K562 (cell line): ENCODE results near the gene ZNF692. TPM values are rescaled to one million over a fixed set of nuclear protein-coding genes. Genes with fewer than 3 reads are reported as not detected.
A peak's percentile ranks its signal among the peaks of the same experiment; 100 is the strongest.

Source experiments
- BRCA1 ChIP-seq, 2 experiments: fragments of 450-650 bp in 1 of 2; sonication (generic) in 1 of 2; formaldehyde crosslinking in 1 of 2; IDR thresholded peaks; 2 replicates each; pipeline versions ENCODE4 v1.5.0 to v1.6.1; 2017 to 2020; ENCODE audit warnings: mild to moderate bottlenecking in 1 of 2, missing genetic modification reagents in 1 of 2
- CBX3 ChIP-seq, 2 experiments: IDR thresholded peaks; 1 replicate in 1 of 2; 2 replicates in 1 of 2; pipeline ENCODE4 v1.6.1; 2012; ENCODE audit warnings: inconsistent platforms in 2 of 2, low read length in 2 of 2, borderline replicate concordance in 1 of 2, control low read depth in 1 of 2
- FOXA1 ChIP-seq: fragments of 450-650 bp; IDR thresholded peaks from 2 replicates; pipeline ENCODE4 v1.6.1; 2016; ENCODE audit warnings: mild to moderate bottlenecking, borderline replicate concordance
- HDAC3 ChIP-seq: fragments of 450-650 bp; IDR thresholded peaks from 2 replicates; pipeline ENCODE4 v1.6.1; 2018; ENCODE audit warnings: borderline replicate concordance, mild to moderate bottlenecking, moderate library complexity; ENCODE audit not compliant: partially characterized antibody
- HES1 ChIP-seq: fragments of 450-650 bp; IDR thresholded peaks from 2 replicates; pipeline ENCODE4 v1.6.1; 2016; ENCODE audit warnings: low read depth, mild to moderate bottlenecking, moderate library complexity
- IRF1 ChIP-seq: sonication (generic); formaldehyde crosslinking; IDR thresholded peaks from 2 replicates; pipeline ENCODE4 v1.8.0; 2022; ENCODE audit warnings: missing genetic modification reagents, mild to moderate bottlenecking, borderline replicate concordance
- PCBP1 ChIP-seq: fragments of 200-400 bp; formaldehyde crosslinking; IDR thresholded peaks from 2 replicates; pipeline ENCODE4 v1.6.1; 2018; ENCODE audit warnings: mild to moderate bottlenecking, low read depth, low read length; ENCODE audit not compliant: poor library complexity, severe bottlenecking
- RERE ChIP-seq: sonication (generic); formaldehyde crosslinking; IDR thresholded peaks from 2 replicates; pipeline ENCODE4 v1.8.0; 2023; ENCODE audit warnings: missing genetic modification reagents, mild to moderate bottlenecking, borderline replicate concordance
- ZBTB17 ChIP-seq: fragments of 450-650 bp; formaldehyde crosslinking; IDR thresholded peaks from 2 replicates; pipeline ENCODE4 v1.4.0; 2020; ENCODE audit warnings: mild to moderate bottlenecking
- ZBTB2 ChIP-seq: fragments of 450-650 bp; IDR thresholded peaks from 2 replicates; pipeline ENCODE4 v1.6.1; 2016; ENCODE audit warnings: antibody characterized with exemption
- ZNF24 ChIP-seq: fragments of 450-650 bp; IDR thresholded peaks from 2 replicates; pipeline ENCODE4 v1.6.1; 2016
- ZNF277 ChIP-seq: fragments of 250-450 bp; sonication (Bioruptor Pico); IDR thresholded peaks from 2 replicates; pipeline ENCODE4 v1.8.0; 2022; ENCODE audit warnings: inconsistent platforms, mild to moderate bottlenecking, moderate library complexity, borderline replicate concordance
- ZNF655 ChIP-seq: fragments of 250-450 bp; sonication (Bioruptor Pico); IDR thresholded peaks from 2 replicates; pipeline ENCODE4 v1.5.0; 2021
- ZZZ3 ChIP-seq: fragments of 450-650 bp; IDR thresholded peaks from 2 replicates; pipeline ENCODE4 v1.6.1; 2016; ENCODE audit warnings: antibody characterized with exemption, mild to moderate bottlenecking, moderate library complexity
- polyA plus RNA-seq, 8 experiments: library from polyadenylated mRNA; depleted of rRNA in 4 of 8; stranded (reverse) in 5 of 8; unstranded in 3 of 8; fragments of >200 nt; fragmentation: Nextera tagmentation in 2 of 8; fragmentation: Illumina TruSeq in 1 of 8; extraction: Ambion mirVana in 2 of 8; extraction: Trizol in 1 of 8; gene quantifications; 2 replicates each; pipeline versions ENCODE4 v1.2.1 to v1.2.3, GENCODE V29; 2011 to 2014; ENCODE audit warnings: inconsistent platforms in 1 of 8, missing spikeins in 1 of 8
- total RNA-seq, 7 experiments: library from RNA; depleted of rRNA in 6 of 7; stranded (reverse); fragments of >200 nt in 6 of 7; fragmentation: Illumina TruSeq in 2 of 7; extraction: Trizol in 2 of 7; gene quantifications; 2 replicates each; pipeline versions ENCODE4 v1.2.1 to v1.2.3, GENCODE V29; 2011 to 2021; ENCODE audit warnings: low replicate concordance in 1 of 7

ZNF692 gene
- total and polyA plus RNA-seq, 9 of the 15 experiments (the other 6 are each of a cell fraction or from before 2014, with no cell fraction given): 8.4 to 143 (median 55.9) TPM

GRCh38 chr1:248825909-248826760 lies 32.8 kb downstream of the ZNF692 start, which contains the start of gene SH3BP5L (continued):
- TF ChIP-seq RERE (CRISPR knock-in tag): no peak
- TF ChIP-seq ZNF655 (CRISPR knock-in tag): no peak
- TF ChIP-seq CBX3 (IDR thresholded peaks at IDR 0.05; ENCODE audit: borderline replicate concordance in 1 of 2, low read length in 2 of 2): peak in 1 of 2 experiments; percentile 89; a peak in 2 of 3 replicates
- TF ChIP-seq ZNF277: no peak
- TF ChIP-seq BRCA1 (IDR thresholded peaks at IDR 0.05): no peak
- TF ChIP-seq BRCA1 (CRISPR knock-in tag; IDR thresholded peaks at IDR 0.05): no peak
- TF ChIP-seq ZBTB2: no peak
- TF ChIP-seq HDAC3: no peak
- no peak for TF ChIP-seq IRF1 (CRISPR knock-in tag)
- peak; percentile 85 for TF ChIP-seq ZZZ3
- no peak for TF ChIP-seq FOXA1
- peak; percentile 43; the same call in 1 of the 2 replicates for TF ChIP-seq ZBTB17 (CRISPR knock-in tag)
- TF ChIP-seq ZNF24: peak; percentile 24; the same call in 1 of the 2 replicates
- TF ChIP-seq HES1: no peak
- no peak for TF ChIP-seq PCBP1
